HG03565 (cell line): Measurements from ENCODE around the gene PNMA6F.
"Not testable (repeated sequence)": the region's sequence is repeated elsewhere in the genome, so short reads cannot be mapped to it uniquely, and the experiment has no call there.

Experiments
- ATAC-seq: cut with Tn5 transposase; IDR thresholded peaks from one replicate; pipeline ENCODE4 v1.9.1; 2021; ENCODE audit warnings: mild to moderate bottlenecking, moderate library complexity; ENCODE audit not compliant: unreplicated experiment

PNMA6F gene

GRCh38 chrX:153304988-153305736 lies 16.4 kb downstream of the PNMA6F start:
- ATAC-seq, result no peak

- ATAC-seq, result no peak
Observed at GRCh38 chrX:153303276-153304262, 18.0 kb downstream of the PNMA6F start.

- ATAC-seq, result no peak
Observed at GRCh38 chrX:153302796-153303195, 18.8 kb downstream of the PNMA6F start.

DNA sequence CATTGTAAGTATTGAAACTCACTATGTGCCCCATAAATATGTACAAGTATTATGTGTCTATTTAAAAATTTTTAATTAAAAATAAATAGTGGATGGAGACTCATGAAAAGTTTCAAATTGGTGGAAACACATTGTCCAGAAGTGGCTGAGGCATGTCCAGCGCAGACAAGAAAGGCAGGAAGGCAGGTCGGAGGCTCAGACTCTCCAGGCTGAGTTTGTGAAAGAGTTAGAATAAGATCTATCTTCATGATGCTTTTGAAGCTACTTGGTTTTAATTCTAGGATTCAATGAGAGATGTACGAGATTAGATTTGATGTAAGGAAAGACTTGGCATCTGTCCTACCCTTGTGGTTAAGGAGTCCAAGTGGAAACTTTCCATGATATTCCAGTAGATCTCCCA lies 19.8 kb downstream of the PNMA6F start:
- ATAC-seq, result no peak

- no peak for ATAC-seq
Observed at GRCh38 chrX:153299855-153300254, 21.7 kb downstream of the PNMA6F start.

DNA sequence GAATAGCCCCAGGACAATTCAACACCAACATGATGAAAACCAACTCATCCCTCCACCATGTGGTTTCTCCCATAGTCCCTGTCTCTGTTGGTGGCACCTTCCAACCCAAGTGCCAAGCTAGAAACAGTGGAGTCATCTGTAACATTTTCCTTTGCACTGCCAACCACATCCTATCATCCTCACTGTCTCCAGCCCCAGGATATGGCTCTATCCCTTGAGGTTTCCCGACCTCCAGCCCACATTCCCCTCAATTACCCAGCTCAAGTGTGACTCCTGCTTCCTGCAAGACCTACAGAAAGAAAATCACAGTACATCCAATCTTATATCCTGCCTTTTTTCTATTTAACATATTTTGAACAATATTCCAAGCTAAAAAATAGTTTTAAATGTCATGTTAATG lies 24.2 kb downstream of the PNMA6F start:
- no peak for ATAC-seq

DNA sequence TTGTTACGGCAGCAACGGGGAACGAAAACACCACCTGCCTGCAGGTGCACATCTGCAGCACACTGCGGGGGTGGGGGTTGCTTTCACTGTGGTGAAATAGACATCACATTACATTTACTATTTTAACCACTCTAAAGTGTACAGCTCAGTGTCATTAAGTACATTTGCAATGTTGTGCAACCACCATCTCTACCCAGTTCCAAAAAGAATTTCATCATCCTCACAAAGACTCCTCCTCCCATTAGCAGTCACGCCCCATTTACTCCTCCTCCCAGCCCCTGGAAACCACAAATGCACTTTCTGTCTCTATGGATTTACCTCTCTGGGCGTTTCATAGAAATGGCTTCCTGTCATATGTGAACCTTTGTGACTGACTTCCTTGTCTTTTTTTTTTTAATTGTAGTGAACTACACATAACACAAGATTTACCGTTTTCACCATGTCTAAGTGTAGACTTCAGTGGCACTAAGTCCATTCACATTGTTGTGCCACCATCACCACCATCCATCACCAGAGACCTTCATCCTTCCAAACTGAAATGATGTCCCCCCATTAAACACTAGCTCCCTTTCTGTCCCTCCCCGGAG lies 28.0 kb downstream of the PNMA6F start:
- ATAC-seq, result not testable (repeated sequence)

DNA sequence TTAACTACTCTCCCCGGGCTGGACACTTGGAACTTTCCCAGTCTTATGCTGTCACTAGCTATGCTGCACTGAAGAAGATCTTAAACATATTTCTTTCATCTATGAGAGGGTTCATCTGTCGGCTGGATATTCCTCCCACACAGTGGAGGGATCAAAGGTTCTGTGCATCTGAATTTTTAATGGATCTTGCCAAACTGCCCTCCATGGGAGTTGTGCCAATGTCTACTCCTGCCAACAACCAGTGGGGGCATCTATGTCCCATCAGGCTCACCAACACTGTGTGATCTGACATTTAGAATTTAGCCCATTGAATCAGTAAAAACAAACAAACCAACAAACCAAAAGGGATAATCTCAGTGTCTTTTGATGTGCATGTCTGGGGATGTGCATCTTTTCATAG lies 32.8 kb downstream of the PNMA6F start:
- not testable (repeated sequence) for ATAC-seq

GRCh38 chrX:153285678-153286077 lies 35.9 kb downstream of the PNMA6F start:
- not testable (repeated sequence) for ATAC-seq

GRCh38 chrX:153283982-153284381 lies 37.6 kb downstream of the PNMA6F start:
- not testable (repeated sequence) for ATAC-seq

- not testable (repeated sequence) for ATAC-seq
Observed at GRCh38 chrX:153281784-153282183, 39.8 kb downstream of the PNMA6F start.

DNA sequence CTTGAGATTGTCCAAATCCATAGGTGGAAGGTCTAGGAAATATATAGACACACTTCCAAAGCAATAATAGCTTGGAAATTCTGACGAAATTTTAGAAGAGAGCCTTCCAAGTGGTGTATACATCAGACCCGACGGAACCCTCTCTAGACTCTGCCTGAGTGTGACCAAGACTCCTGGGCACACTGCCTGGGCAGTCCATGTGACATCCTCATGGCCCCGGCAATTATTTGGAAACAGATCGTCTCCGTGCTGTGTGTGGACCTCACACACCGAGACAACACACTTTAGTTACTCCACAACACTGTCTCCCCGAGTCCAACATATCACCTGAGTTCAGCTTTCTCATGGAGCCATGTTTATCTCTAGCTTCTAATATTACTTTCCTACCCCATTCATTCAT lies 42.3 kb downstream of the PNMA6F start:
- not testable (repeated sequence) for ATAC-seq

DNA sequence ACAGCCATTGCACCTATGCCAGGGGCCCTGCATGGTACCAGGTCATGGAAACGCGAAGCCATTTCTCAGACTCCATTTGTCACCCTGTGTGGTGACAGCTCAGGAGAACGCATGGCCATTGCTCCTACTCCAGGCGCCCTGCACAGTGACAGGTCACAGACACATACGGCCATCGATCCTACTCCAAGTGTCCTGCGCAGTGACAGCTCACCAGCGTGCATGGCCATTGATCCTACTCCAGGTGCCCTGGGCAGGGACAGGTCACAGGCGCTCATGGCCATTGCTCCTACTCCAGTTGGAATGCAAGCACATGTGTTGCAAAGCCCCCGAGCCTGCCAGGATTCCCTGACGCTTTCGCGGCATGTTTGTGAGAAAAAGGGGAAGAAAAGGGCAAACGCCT lies 45.5 kb downstream of the PNMA6F start:
- ATAC-seq, result not testable (repeated sequence)

DNA sequence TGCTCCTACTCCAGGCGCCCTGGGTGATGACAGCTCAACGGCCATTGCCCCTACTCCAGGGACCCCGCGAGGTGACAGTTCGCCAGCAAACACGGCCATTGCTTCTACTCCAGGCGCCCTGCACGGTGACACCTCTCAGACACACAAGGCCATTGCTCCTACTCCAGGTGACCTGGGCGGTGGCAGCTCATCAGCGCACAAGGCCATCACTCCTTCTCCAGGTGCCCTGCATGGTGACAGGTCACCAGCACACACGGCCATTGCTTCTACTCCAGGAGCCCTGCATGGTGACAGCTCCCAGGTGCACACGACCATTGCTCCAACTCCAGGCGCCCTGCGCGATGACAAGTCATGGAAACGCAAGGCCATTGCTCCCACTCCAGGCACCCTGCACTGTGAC lies 46.1 kb downstream of the PNMA6F start:
- ATAC-seq, result not testable (repeated sequence)

- not testable (repeated sequence) for ATAC-seq
Observed at GRCh38 chrX:153272584-153272983, 49.0 kb downstream of the PNMA6F start.

- ATAC-seq, result not testable (repeated sequence)
Observed at GRCh38 chrX:153272070-153272469, 49.5 kb downstream of the PNMA6F start.
